CD4-positive, alpha-beta memory T cell (primary cell): ENCODE data around the gene STEAP1B. TPM values are rescaled to one million over a fixed set of nuclear protein-coding genes. Genes with fewer than 3 reads are reported as not detected.

Experiments
- CTCF ChIA-PET: fragments of 350-600 bp; sonication (Branson Sonifier 250); formaldehyde crosslinking; loops from one replicate; lab custom pipeline; 2021; ENCODE audit warnings: inconsistent platforms; ENCODE audit not compliant: partially characterized antibody; lab: Charles Lee
- POLR2A ChIA-PET: fragments of 350-600 bp; sonication (Branson Sonifier 250); formaldehyde crosslinking; loops from one replicate; lab custom pipeline; 2021; ENCODE audit not compliant: partially characterized antibody; lab: Charles Lee
- DNase-seq, 5 donors: peaks; one replicate each; pipeline versions ENCODE4 v3.0.0 to v3.0.0-alpha.2; 2020 to 2022; ENCODE audit warnings: mixed read lengths in 1 of 5
- H3K27ac ChIP-seq: one replicate; pipeline ENCODE4 v1.7.0; 2013; ENCODE audit warnings: low read depth, low read length
- H3K27me3 ChIP-seq: 2 replicates; pipeline ENCODE4 v1.7.0; 2013; ENCODE audit warnings: mild to moderate bottlenecking, low read length, moderate library complexity; ENCODE audit not compliant: insufficient read depth
- H3K36me3 ChIP-seq: 2 replicates; pipeline ENCODE4 v1.7.0; 2013; ENCODE audit warnings: mild to moderate bottlenecking, low read length, moderate library complexity; ENCODE audit not compliant: insufficient read depth
- H3K4me1 ChIP-seq: 2 replicates; pipeline ENCODE4 v1.7.0; 2013; ENCODE audit warnings: mild to moderate bottlenecking, low read length, moderate library complexity; ENCODE audit not compliant: insufficient read depth
- H3K4me3 ChIP-seq, 2 donors: one replicate each; pipeline ENCODE4 v1.7.0; 2013; ENCODE audit warnings: low read length in 2 of 2, mild to moderate bottlenecking in 1 of 2
- H3K9me3 ChIP-seq, 2 donors: one replicate each; pipeline ENCODE4 v1.7.0; 2013; ENCODE audit warnings: low read length in 2 of 2, control low read depth in 1 of 2; ENCODE audit not compliant: control insufficient read depth in 1 of 2
- H3K27ac Mint-ChIP-seq, 7 donors: one replicate each; pipeline ENCODE4 v1.8.0; 2020 to 2021; ENCODE audit warnings: mixed read lengths in 7 of 7, mild to moderate bottlenecking in 6 of 7, inconsistent platforms in 3 of 7, moderate library complexity in 3 of 7
- H3K27me3 Mint-ChIP-seq, 2 donors: one replicate each; pipeline ENCODE4 v1.8.0; 2020 to 2021; ENCODE audit warnings: mixed read lengths in 2 of 2
- H3K36me3 Mint-ChIP-seq, 2 donors: one replicate each; pipeline ENCODE4 v1.8.0; 2020 to 2021; ENCODE audit warnings: mixed read lengths in 2 of 2, inconsistent platforms in 1 of 2, mild to moderate bottlenecking in 1 of 2
- H3K4me1 Mint-ChIP-seq, 4 donors: one replicate each; pipeline ENCODE4 v1.8.0; 2020 to 2021; ENCODE audit warnings: mixed read lengths in 4 of 4, mild to moderate bottlenecking in 1 of 4
- H3K4me3 Mint-ChIP-seq, 8 donors: one replicate each; pipeline ENCODE4 v1.8.0; 2020 to 2021; ENCODE audit warnings: mixed read lengths in 8 of 8, mild to moderate bottlenecking in 7 of 8, moderate library complexity in 6 of 8, inconsistent platforms in 3 of 8
- H3K9me3 Mint-ChIP-seq, 8 donors: one replicate each; pipeline ENCODE4 v1.8.0; 2020 to 2021; ENCODE audit warnings: mixed read lengths in 8 of 8, mild to moderate bottlenecking in 5 of 8, inconsistent platforms in 3 of 8, moderate library complexity in 1 of 8
- intact Hi-C: fragments of 100-400 bp; cut with micrococcal nuclease; formaldehyde crosslinking; loops from one replicate; pipeline ENCODE4 v1.15.1; 2023
- polyA plus RNA-seq, 2 donors: library from polyadenylated mRNA; unstranded; fragments of 300-500 nt; fragmentation: Illumina TruSeq; gene quantifications; one replicate each; pipeline ENCODE4 v1.2.3, GENCODE V29; 2021
- total RNA-seq, 2 experiments: library from RNA; stranded (reverse); gene quantifications; one replicate each; pipeline ENCODE4 v1.2.3, GENCODE V29; 2021

STEAP1B gene
- total and polyA plus RNA-seq, 4 experiments from 2014 or later: not detected

- CTCF ChIA-PET: no interaction called here
- Histone ChIP-seq H3K27me3 (no peaks in the 10 kb centered on the region), H3K4me1 (no peaks in the 10 kb centered on the region), H3K36me3 (no peaks in the 10 kb centered on the region), H3K4me3 (no peak overlapping the region), H3K9me3 (no peaks in the 10 kb centered on the region), H3K27ac (no peak overlapping the region)
- intact Hi-C loops: no loop called here
- Mint-ChIP-seq H3K4me1 (peaks cover 0 to 3% (median under 1%) of the 10 kb centered on the region in 4 donors), H3K36me3 (no peaks in the 10 kb centered on the region), H3K27me3 (peaks cover 3 to 4% of the 10 kb centered on the region in 2 donors), H3K27ac (no peak overlapping the region), H3K4me3 (no peak overlapping the region), H3K9me3 (peaks cover 0 to 1% (median 0%) of the 10 kb centered on the region in 8 donors)
- POLR2A ChIA-PET: no interaction called here
- no peak for DNase-seq
These were observed 67.7 kb downstream of the STEAP1B start for GRCh38 chr7:22432203-22432718.

- intact Hi-C loops: no loop called here
- no peak for DNase-seq
- H3K9me3 ChIP-seq: no peaks in the 10 kb centered on the region
- ChIA-PET CTCF (no interaction called here), POLR2A (no interaction called here)
- Mint-ChIP-seq H3K36me3 (no peaks in the 10 kb centered on the region), H3K27me3 (no peaks in the 10 kb centered on the region), H3K4me1 (peaks cover 0 to 3% (median under 1%) of the 10 kb centered on the region in 4 donors), H3K27ac (no peak overlapping the region), H3K9me3 (peaks cover 0 to under 1% (median 0%) of the 10 kb centered on the region in 8 donors), H3K4me3 (no peak overlapping the region)
- H3K4me1 ChIP-seq: no peaks in the 10 kb centered on the region
- no peak overlapping the region for H3K27ac ChIP-seq
- no peak overlapping the region for H3K4me3 ChIP-seq
- H3K36me3 ChIP-seq: no peaks in the 10 kb centered on the region
- H3K27me3 ChIP-seq: no peaks in the 10 kb centered on the region
These were observed 69.5 kb downstream of the STEAP1B start for GRCh38 chr7:22430457-22430856.

GRCh38 chr7:22429386-22429785, 70.6 kb downstream of the STEAP1B start:
- H3K4me3 Mint-ChIP-seq: no peak overlapping the region
- Histone ChIP-seq H3K27me3 (no peaks in the 10 kb centered on the region), H3K4me1 (no peaks in the 10 kb centered on the region)

GRCh38 chr7:22427855-22428254, 72.1 kb downstream of the STEAP1B start:
- H3K4me1 Mint-ChIP-seq: no peaks in the 10 kb centered on the region
- no peak overlapping the region for H3K27ac ChIP-seq

More at GRCh38 chr7:22429386-22429785, 70.6 kb downstream of the STEAP1B start:
- intact Hi-C loops: no loop called here
- no peak for DNase-seq
- Mint-ChIP-seq H3K9me3 (no peaks in the 10 kb centered on the region), H3K27me3 (no peaks in the 10 kb centered on the region), H3K4me1 (no peaks in the 10 kb centered on the region), H3K36me3 (no peaks in the 10 kb centered on the region), H3K27ac (no peak overlapping the region)
- Histone ChIP-seq H3K27ac (no peak overlapping the region), H3K36me3 (no peaks in the 10 kb centered on the region), H3K4me3 (no peak overlapping the region), H3K9me3 (no peaks in the 10 kb centered on the region)
- POLR2A ChIA-PET: no interaction called here
- CTCF ChIA-PET: no interaction called here

DNA sequence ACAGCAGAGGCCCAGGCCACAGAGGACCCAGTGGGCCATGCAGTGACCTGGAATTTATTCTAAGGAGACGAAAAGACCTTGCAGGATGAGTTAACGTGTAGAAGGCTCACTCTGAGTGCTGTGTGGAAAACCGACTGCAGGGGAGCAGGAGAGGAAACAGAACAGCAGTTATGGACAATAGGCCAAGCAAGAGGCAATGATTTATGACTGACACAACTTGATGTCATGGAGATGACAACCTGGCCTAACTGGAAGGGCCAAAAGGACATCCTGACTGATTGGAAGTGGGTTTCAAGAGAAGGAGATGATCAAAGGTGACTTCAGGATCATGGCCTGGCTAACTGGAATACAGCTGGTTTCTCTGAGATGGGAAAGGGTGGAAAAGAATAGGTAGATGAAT, 72.9 kb downstream of the STEAP1B start:
- H3K36me3 ChIP-seq: no peaks in the 10 kb centered on the region
- Mint-ChIP-seq H3K27ac (no peak overlapping the region), H3K36me3 (no peaks in the 10 kb centered on the region), H3K4me3 (no peak overlapping the region), H3K27me3 (peaks cover 0 to 1% of the 10 kb centered on the region in 2 donors), H3K4me1 (no peaks in the 10 kb centered on the region), H3K9me3 (no peaks in the 10 kb centered on the region)
- ChIA-PET POLR2A (no interaction called here), CTCF (no interaction called here)
- no peaks in the 10 kb centered on the region for H3K9me3 ChIP-seq
- H3K4me1 ChIP-seq: no peaks in the 10 kb centered on the region
- H3K4me3 ChIP-seq: no peak overlapping the region
- intact Hi-C loops: no loop called here
- no peak for DNase-seq
- H3K27ac ChIP-seq: no peak overlapping the region
- no peaks in the 10 kb centered on the region for H3K27me3 ChIP-seq

More at GRCh38 chr7:22427855-22428254, 72.1 kb downstream of the STEAP1B start:
- Mint-ChIP-seq H3K27me3 (peaks cover 0 to 1% of the 10 kb centered on the region in 2 donors), H3K4me3 (no peak overlapping the region), H3K9me3 (no peaks in the 10 kb centered on the region), H3K27ac (no peak overlapping the region), H3K36me3 (no peaks in the 10 kb centered on the region)
- Histone ChIP-seq H3K9me3 (no peaks in the 10 kb centered on the region), H3K4me3 (no peak overlapping the region), H3K36me3 (no peaks in the 10 kb centered on the region), H3K27me3 (no peaks in the 10 kb centered on the region), H3K4me1 (no peaks in the 10 kb centered on the region)
- CTCF ChIA-PET: interaction anchor here (1.1 kb wide), 1 partner anchor 9 kb away, joined by 3 read pairs; no protein-coding TSS in a partner anchor
- no peak for DNase-seq
- POLR2A ChIA-PET: no interaction called here
- intact Hi-C loops: no loop called here

GRCh38 chr7:22426463-22427094, 73.4 kb downstream of the STEAP1B start:
- no peaks in the 10 kb centered on the region for H3K9me3 ChIP-seq
- H3K27ac ChIP-seq: no peak overlapping the region
- Mint-ChIP-seq H3K27me3 (peaks cover 0 to 1% of the 10 kb centered on the region in 2 donors), H3K4me1 (no peaks in the 10 kb centered on the region), H3K36me3 (no peaks in the 10 kb centered on the region), H3K9me3 (no peaks in the 10 kb centered on the region), H3K4me3 (no peak overlapping the region), H3K27ac (no peak overlapping the region)
- POLR2A ChIA-PET: no interaction called here
- intact Hi-C loops: no loop called here
- H3K4me3 ChIP-seq: no peak overlapping the region
- CTCF ChIA-PET: no interaction called here
- H3K4me1 ChIP-seq: no peaks in the 10 kb centered on the region
- H3K27me3 ChIP-seq: no peaks in the 10 kb centered on the region
- no peak for DNase-seq
- no peaks in the 10 kb centered on the region for H3K36me3 ChIP-seq

DNA sequence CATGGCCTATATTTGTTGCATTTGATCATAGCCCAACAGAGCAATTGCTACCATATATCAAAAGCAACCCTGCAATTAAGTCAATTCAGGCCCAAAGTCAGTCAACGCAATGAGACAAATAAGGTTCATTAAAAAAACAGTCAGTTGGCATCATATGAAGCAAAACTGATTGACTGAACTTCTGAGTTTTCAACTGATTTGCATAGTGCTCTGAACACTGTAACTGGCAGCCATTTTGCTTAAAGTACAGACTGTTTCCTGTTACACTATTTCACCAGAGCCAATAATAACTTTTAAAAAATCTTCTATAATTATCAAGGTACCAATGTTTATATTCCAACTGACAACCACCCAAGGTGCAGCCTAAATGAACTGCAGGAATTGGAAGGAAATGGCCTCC, 74.6 kb downstream of the STEAP1B start:
- Mint-ChIP-seq H3K36me3 (no peaks in the 10 kb centered on the region), H3K4me1 (no peaks in the 10 kb centered on the region), H3K9me3 (no peaks in the 10 kb centered on the region), H3K4me3 (no peak overlapping the region), H3K27me3 (peaks cover 1 to 4% of the 10 kb centered on the region in 2 donors), H3K27ac (no peak overlapping the region)
- no peaks in the 10 kb centered on the region for H3K9me3 ChIP-seq
- ChIA-PET CTCF (no interaction called here), POLR2A (no interaction called here)
- H3K27ac ChIP-seq: no peak overlapping the region
- no peaks in the 10 kb centered on the region for H3K27me3 ChIP-seq
- DNase-seq: no peak
- no peak overlapping the region for H3K4me3 ChIP-seq
- H3K36me3 ChIP-seq: no peaks in the 10 kb centered on the region
- intact Hi-C loops: no loop called here
- H3K4me1 ChIP-seq: no peaks in the 10 kb centered on the region
